ENCODE results near the gene TRPC5OS.

DNA sequence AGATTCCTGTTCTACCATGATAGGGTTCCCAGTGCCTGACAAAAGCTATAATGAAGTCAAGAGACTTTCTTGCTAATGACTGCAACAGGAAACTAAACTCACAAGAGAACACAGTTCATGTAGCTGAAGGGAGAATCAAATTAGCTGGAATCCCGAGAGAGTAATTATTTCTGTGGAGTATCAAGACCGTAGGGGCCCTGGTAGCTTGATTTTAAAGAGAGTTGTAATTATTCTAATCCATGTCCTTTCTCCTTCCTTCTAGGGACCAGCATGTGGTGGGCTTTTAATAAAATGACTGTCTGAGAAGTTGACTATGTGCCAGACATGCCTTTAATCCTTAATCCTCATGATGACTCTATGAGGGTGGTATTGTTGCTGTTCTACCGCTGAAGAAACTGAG lies 1.7 kb upstream of the TRPC5OS start:
- TF ChIP-seq RAD21 (IDR thresholded peaks at IDR 0.05 in 1 of 2, conservative IDR thresholded peaks at IDR 0.05 in 1 of 2; ENCODE audit: low read depth in 2 of 2, low read length in 2 of 2) (no peak), GABPA (IDR thresholded peaks at IDR 0.05; ENCODE audit: borderline replicate concordance, insufficient read depth, low read length) (no peak)
- TF ChIP-seq, protein P1, sequence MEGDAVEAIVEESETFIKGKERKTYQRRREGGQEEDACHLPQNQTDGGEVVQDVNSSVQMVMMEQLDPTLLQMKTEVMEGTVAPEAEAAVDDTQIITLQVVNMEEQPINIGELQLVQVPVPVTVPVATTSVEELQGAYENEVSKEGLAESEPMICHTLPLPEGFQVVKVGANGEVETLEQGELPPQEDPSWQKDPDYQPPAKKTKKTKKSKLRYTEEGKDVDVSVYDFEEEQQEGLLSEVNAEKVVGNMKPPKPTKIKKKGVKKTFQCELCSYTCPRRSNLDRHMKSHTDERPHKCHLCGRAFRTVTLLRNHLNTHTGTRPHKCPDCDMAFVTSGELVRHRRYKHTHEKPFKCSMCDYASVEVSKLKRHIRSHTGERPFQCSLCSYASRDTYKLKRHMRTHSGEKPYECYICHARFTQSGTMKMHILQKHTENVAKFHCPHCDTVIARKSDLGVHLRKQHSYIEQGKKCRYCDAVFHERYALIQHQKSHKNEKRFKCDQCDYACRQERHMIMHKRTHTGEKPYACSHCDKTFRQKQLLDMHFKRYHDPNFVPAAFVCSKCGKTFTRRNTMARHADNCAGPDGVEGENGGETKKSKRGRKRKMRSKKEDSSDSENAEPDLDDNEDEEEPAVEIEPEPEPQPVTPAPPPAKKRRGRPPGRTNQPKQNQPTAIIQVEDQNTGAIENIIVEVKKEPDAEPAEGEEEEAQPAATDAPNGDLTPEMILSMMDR (IDR thresholded peaks at IDR 0.05; ENCODE audit: control extremely low read depth in 1 of 3, insufficient read depth in 1 of 3, low read depth in 1 of 3, low read length in 3 of 3): no peak
